D721Med (cell line): ENCODE measurements around the gene GZMA.

ENCODE experiments used
- DNase-seq: peaks from one replicate; pipeline ENCODE4 v3.0.0; 2011; ENCODE audit warnings: low spot score; ENCODE audit not compliant: insufficient read length
- FAIRE-seq: peaks from 2 replicates; lab custom pipeline; 2011; peaks lifted over from hg19 to GRCh38; lab: Jason Lieb, UNC
- TF ChIP-seq, protein P1 (sequence below): IDR thresholded peaks from 2 replicates; pipeline ENCODE4 v1.5.1; 2012; ENCODE audit warnings: mild to moderate bottlenecking, control low read depth; ENCODE audit not compliant: insufficient read depth; ENCODE audit errors: missing control alignments

The GZMA gene

DNA sequence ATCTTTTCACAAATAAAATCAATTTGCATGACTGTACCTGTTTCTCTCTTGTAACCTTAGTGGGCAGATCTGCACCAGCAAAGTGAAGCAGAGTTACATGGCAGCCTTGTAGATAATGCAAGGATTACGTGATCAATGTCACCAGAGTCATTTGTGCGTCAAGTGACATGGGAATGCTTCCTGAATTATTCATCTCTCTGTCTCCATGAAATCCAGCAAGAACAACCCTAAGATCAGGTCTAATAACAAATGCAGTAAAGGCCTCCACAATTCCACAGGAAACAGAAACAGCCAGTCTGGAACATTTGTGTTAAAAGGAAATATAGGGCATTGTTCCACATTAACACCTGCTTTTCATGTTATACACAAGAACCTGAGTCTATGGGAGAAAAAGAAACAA is 7.8 kb downstream of the GZMA start:
- DNase-seq (no peak), FAIRE-seq (no peak)
- TF ChIP-seq, protein P1, sequence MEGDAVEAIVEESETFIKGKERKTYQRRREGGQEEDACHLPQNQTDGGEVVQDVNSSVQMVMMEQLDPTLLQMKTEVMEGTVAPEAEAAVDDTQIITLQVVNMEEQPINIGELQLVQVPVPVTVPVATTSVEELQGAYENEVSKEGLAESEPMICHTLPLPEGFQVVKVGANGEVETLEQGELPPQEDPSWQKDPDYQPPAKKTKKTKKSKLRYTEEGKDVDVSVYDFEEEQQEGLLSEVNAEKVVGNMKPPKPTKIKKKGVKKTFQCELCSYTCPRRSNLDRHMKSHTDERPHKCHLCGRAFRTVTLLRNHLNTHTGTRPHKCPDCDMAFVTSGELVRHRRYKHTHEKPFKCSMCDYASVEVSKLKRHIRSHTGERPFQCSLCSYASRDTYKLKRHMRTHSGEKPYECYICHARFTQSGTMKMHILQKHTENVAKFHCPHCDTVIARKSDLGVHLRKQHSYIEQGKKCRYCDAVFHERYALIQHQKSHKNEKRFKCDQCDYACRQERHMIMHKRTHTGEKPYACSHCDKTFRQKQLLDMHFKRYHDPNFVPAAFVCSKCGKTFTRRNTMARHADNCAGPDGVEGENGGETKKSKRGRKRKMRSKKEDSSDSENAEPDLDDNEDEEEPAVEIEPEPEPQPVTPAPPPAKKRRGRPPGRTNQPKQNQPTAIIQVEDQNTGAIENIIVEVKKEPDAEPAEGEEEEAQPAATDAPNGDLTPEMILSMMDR: no peak

DNA sequence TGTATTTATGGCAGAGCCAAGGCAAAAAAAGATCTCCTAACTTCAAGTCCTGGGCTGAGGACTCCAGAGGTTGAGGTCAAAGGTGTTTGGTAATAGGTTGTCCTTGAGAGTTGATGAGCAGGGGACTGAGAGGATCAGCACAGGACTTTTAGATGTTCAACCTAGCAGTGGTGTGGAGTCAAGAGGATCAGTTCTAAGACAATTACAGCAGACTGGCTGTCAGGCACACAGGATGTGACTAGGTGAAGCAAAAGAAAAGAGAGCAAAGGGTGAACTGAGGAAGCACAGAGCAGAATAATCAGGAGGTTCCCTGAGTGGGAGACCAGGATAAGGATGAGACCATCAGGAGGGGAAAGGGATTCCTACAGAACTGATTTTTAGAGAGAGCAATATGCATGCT is 10.9 kb downstream of the GZMA start:
- TF ChIP-seq, protein P1: no peak
- no peak for DNase-seq
- FAIRE-seq: no peak

DNA sequence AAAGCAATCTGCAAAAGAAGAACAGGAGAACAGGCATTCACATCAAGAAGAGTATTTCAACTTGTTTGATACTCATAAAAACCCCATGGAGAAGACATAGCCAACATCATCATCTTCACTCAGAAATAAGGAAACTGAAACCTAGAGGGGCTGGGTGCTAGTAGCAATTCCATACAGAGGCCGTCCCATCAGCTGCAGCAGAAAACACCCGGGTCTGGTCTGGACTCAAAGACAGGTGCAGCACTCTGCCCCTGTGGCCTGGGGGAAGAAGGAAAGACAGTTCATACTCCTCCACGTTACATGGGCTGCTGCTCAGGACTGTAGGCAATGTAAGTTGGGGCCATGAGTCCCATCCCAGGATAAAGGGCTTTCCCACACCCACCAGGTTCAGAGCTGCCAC is 11.6 kb downstream of the GZMA start:
- TF ChIP-seq, protein P1: no peak
- FAIRE-seq: no peak
- no peak for DNase-seq

DNA sequence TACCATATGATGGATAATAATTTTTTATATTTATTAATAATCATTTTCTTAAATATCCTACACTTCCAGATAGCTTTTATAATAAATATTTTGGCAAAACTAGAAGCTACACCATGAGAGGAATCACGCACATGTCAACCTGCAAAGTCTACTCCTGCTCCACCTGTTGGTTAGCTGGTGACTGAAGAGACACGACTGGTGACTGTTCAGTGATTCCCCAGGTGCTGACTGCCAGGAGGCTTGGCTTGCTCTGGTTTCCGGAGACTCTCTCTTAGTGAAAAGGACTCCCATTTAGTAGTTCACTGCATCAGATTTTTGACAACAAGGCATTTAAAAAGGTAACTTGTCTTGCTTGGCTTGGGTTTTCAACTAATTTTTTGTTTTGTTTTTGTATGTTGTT is 20.9 kb downstream of the GZMA start:
- no peak for FAIRE-seq
- TF ChIP-seq, protein P1: no peak
- DNase-seq: no peak

DNA sequence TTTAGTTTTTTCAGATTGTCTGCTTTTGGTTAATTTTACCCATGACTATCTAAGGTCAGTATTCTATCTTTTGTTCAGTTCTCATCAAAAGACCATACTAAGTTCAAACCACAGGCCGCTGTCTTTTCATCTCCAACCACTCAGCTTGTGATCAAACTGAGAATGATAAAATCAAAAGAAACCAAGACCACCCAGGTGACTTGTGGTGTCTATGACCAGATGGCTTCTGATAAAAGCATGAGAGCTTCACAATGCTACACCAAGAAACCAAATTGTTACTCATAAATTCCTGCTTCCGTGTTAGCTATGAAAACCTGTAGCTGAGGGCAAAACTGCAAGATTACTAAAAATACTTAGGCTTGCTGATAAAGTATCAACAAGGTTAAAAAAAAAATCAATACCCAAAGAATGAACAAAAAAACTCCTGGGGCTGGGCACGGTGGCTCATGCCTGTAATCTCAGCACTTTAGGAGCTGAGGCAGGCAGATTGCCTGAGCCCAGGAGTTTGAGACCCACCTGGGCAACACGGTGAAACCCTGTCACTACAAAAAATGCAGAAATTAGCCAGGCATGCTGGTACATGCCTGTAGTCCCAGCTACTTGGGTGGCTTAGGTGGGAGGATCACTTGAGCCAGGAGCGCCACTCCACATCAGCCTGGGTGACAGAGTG is 31.7 kb downstream of the GZMA start:
- FAIRE-seq (no peak), DNase-seq (no peak)
- TF ChIP-seq, protein P1: no peak

DNA sequence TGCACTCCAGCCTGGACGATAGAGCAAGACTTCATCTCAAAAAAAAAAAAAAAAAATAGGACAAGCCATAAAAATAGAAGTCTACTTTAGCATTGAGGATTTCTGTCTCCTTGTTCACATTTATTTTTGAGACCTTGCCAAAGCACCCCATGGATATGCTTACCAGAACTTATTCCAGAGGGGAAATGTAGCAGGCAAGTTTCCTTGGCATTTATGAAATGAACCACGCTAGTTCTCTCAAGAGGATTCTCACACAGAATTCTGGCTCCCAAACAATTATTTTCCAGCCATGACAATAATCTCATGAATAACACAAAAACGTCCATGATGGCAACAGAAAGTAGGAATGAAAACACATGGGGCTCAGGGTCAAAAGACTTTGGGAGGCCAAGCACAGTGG is 34.1 kb downstream of the GZMA start:
- no peak for FAIRE-seq
- TF ChIP-seq, protein P1: no peak
- DNase-seq: no peak

DNA sequence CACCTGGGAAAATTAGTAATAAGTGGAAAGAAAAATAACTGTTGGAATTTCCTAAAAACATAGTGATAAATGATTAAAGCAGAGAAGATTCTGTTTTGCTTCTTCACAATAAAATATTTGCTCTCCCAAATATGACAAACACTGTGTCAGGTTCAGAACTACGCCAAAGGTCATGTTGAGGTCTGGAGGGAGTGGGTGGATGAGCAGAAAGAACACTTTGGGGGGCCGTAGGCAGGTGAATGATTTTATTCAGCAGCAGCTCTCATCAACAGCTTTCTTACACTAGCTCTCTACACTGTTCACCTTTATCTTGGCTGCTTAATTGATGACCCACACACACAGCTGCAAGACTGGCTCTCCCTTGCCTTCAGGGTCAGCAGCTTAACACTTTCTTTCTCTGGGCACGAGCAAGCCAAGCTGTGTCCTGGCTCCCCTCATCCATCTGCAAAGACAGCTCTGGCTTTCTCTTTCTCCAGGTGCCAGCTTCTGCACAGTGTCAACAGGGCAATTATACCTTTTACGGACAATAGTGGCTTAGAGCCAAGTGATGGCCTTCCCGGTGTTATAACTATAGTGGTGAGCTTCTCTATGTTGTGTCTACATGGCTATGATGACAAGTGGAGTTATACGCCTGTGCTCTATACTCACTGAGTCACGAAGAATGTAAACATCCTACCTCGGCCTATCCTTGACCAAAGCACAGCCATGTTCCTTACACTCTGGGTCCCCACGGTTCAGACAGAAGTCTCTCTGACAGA is 38.6 kb downstream of the GZMA start:
- no peak for DNase-seq
- FAIRE-seq: no peak
- TF ChIP-seq, protein P1: no peak
